ENCODE measurements around the gene SLC2A11. TPM values are rescaled to one million over a fixed set of nuclear protein-coding genes. Genes with fewer than 3 reads are reported as not detected.

The SLC2A11 gene
- polyA plus RNA-seq, 1 donor from 2014 or later = 45.7 TPM

DNA sequence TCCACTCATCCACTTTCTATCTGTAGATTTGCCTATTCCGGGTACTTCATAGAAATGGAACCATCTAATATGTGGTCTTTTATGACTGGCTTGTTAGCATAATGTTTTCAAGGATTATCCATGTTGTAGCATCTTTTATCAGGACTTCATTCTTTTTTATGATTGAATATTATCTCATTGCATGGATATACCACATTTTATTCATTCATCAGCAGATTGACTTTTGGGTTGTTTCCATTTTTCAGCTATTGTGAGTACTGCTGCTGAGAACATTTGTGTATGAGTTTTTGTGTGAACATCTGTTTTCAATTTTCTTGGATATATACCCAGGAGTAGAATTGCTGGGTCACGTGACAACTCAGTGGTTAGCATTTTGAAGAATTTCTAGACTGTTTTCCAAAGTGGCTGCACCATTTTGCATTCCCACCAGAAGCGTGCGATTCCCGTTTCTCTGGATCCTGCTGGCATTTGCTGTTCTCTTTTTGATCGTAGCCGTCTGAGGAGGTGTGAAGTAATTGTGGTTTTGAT lies 27.8 kb upstream of the SLC2A11 start:
- TF ChIP-seq TAF1 (IDR thresholded peaks at IDR 0.05; ENCODE audit: low read depth) (no peak), RAD21 (conservative IDR thresholded peaks at IDR 0.05) (no peak), MXI1 (conservative IDR thresholded peaks at IDR 0.05; ENCODE audit: poor library complexity, severe bottlenecking) (no peak), SMC3 (conservative IDR thresholded peaks at IDR 0.05; ENCODE audit: poor library complexity) (no peak), CTCF (IDR thresholded peaks at IDR 0.05; ENCODE audit: poor library complexity, severe bottlenecking) (no peak), POLR2AphosphoS5 (IDR thresholded peaks at IDR 0.05) (no peak)
- TF ChIP-seq, protein P1, sequence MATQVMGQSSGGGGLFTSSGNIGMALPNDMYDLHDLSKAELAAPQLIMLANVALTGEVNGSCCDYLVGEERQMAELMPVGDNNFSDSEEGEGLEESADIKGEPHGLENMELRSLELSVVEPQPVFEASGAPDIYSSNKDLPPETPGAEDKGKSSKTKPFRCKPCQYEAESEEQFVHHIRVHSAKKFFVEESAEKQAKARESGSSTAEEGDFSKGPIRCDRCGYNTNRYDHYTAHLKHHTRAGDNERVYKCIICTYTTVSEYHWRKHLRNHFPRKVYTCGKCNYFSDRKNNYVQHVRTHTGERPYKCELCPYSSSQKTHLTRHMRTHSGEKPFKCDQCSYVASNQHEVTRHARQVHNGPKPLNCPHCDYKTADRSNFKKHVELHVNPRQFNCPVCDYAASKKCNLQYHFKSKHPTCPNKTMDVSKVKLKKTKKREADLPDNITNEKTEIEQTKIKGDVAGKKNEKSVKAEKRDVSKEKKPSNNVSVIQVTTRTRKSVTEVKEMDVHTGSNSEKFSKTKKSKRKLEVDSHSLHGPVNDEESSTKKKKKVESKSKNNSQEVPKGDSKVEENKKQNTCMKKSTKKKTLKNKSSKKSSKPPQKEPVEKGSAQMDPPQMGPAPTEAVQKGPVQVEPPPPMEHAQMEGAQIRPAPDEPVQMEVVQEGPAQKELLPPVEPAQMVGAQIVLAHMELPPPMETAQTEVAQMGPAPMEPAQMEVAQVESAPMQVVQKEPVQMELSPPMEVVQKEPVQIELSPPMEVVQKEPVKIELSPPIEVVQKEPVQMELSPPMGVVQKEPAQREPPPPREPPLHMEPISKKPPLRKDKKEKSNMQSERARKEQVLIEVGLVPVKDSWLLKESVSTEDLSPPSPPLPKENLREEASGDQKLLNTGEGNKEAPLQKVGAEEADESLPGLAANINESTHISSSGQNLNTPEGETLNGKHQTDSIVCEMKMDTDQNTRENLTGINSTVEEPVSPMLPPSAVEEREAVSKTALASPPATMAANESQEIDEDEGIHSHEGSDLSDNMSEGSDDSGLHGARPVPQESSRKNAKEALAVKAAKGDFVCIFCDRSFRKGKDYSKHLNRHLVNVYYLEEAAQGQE (IDR thresholded peaks at IDR 0.05; ENCODE audit: borderline replicate concordance) = no peak
- H3K36me3 ChIP-seq (ENCODE audit: insufficient read depth, low read length) = peaks cover 5% of the 10 kb centered on the region

GRCh38 chr22:23831261-23831660 lies 26.4 kb upstream of the SLC2A11 start:
- Histone ChIP-seq H4K20me1 (ENCODE audit: insufficient read depth) (no peaks in the 10 kb centered on the region), H3K4me3 (ENCODE audit: low read length) (no peak overlapping the region), H3F3A (ENCODE audit: insufficient read depth, low read length, poor library complexity, severe bottlenecking) (no peaks in the 10 kb centered on the region), H3K27ac (ENCODE audit: low read length) (no peak overlapping the region), H3K36me3 (ENCODE audit: insufficient read depth, low read length) (no peaks in the 10 kb centered on the region), H3K9me2 (ENCODE audit: insufficient read depth, low read length) (no peaks in the 10 kb centered on the region), H3K9me3 (ENCODE audit: low read length) (no peaks in the 10 kb centered on the region), H2AFZ (ENCODE audit: low read depth, low read length) (no peak overlapping the region), H3K79me2 (replicated peaks; ENCODE audit: insufficient read depth, low read length) (peaks cover 12% of the 10 kb centered on the region), H3K4me2 (ENCODE audit: low read length) (no peak overlapping the region), H3K27me3 (ENCODE audit: insufficient read depth, low read depth, low read length) (no peaks in the 10 kb centered on the region), H3K9ac (ENCODE audit: low read length) (no peak overlapping the region)
- no peak for TF ChIP-seq RAD21 (conservative IDR thresholded peaks at IDR 0.05)
- TF ChIP-seq, protein P1 (IDR thresholded peaks at IDR 0.05; ENCODE audit: borderline replicate concordance) = no peak

More for the DNA sequence above, 27.8 kb upstream of the SLC2A11 start:
- Histone ChIP-seq H3K9ac (ENCODE audit: low read length) (no peak overlapping the region), H4K20me1 (ENCODE audit: insufficient read depth) (no peaks in the 10 kb centered on the region), H3K79me2 (replicated peaks; ENCODE audit: insufficient read depth, low read length) (peaks cover 12% of the 10 kb centered on the region), H2AFZ (ENCODE audit: low read depth, low read length) (no peak overlapping the region), H3K27me3 (ENCODE audit: insufficient read depth, low read depth, low read length) (no peaks in the 10 kb centered on the region), H3K9me3 (ENCODE audit: low read length) (no peaks in the 10 kb centered on the region), H3F3A (ENCODE audit: insufficient read depth, low read length, poor library complexity, severe bottlenecking) (no peaks in the 10 kb centered on the region), H3K4me3 (ENCODE audit: low read length) (no peak overlapping the region), H3K4me2 (ENCODE audit: low read length) (no peak overlapping the region), H3K9me2 (ENCODE audit: insufficient read depth, low read length) (no peaks in the 10 kb centered on the region), H3K27ac (ENCODE audit: low read length) (no peak overlapping the region)
